OCI-LY7 (cell line): Measurements from ENCODE around the gene BMPR1B. TPM values are rescaled to one million over a fixed set of nuclear protein-coding genes. Genes with fewer than 3 reads are reported as not detected.

Experiments
- BruUV-seq: library from RNA; stranded (reverse); fragments of 400-500 nt; replicated peaks from 2 replicates; lab custom pipeline; 2021; lab: Mats Ljungman, UMichigan
- CTCF ChIA-PET: fragments of 300-600 bp; sonication (Branson Sonifier 250); formaldehyde crosslinking; loops from one replicate; lab custom pipeline; 2022; ENCODE audit warnings: antibody characterized with exemption; ENCODE audit not compliant: unreplicated experiment; lab: Charles Lee
- POLR2A ChIA-PET: fragments of 300-600 bp; sonication (Branson Sonifier 250); formaldehyde crosslinking; loops from one replicate; lab custom pipeline; 2022; ENCODE audit warnings: antibody characterized with exemption; lab: Charles Lee
- DNase-seq: peaks from one replicate; pipeline ENCODE4 v3.0.0-alpha.2; 2015; ENCODE audit warnings: low spot score
- H2AFZ ChIP-seq: fragments of 200-600 bp; sonication (generic), shearing (Covaris generic); 2 replicates; pipeline ENCODE4 v1.6.1; 2014; ENCODE audit warnings: mild to moderate bottlenecking, antibody characterized with exemption, low read length, moderate library complexity
- H3K27ac ChIP-seq: fragments of 200-600 bp; sonication (generic); 2 replicates; pipeline ENCODE4 v1.5.1; 2014; ENCODE audit warnings: mixed run types, low read depth, mild to moderate bottlenecking, moderate library complexity, low read length, inconsistent platforms; ENCODE audit not compliant: poor library complexity, severe bottlenecking
- H3K36me3 ChIP-seq: fragments of 200-600 bp; sonication (generic); 2 replicates; pipeline ENCODE4 v1.6.1; 2014; ENCODE audit warnings: mild to moderate bottlenecking, antibody characterized with exemption, low read length, moderate library complexity, mixed read lengths; ENCODE audit not compliant: insufficient read depth
- H3K4me1 ChIP-seq: fragments of 200-600 bp; sonication (generic); 2 replicates; pipeline ENCODE4 v1.5.1; 2014; ENCODE audit warnings: mild to moderate bottlenecking, low read length; ENCODE audit not compliant: insufficient read depth, poor library complexity, severe bottlenecking
- H3K4me2 ChIP-seq: fragments of 200-600 bp; sonication (generic); 2 replicates; pipeline ENCODE4 v1.6.1; 2014; ENCODE audit warnings: mild to moderate bottlenecking, low read length
- H3K4me3 ChIP-seq: fragments of 200-600 bp; sonication (generic); 2 replicates; pipeline ENCODE4 v1.5.1; 2014; ENCODE audit warnings: mild to moderate bottlenecking, low read depth, low read length; ENCODE audit not compliant: poor library complexity, severe bottlenecking
- H3K79me2 ChIP-seq: fragments of 200-600 bp; sonication (generic); 2 replicates; pipeline ENCODE4 v1.6.1; 2016; ENCODE audit warnings: low read depth, mild to moderate bottlenecking, low read length, moderate library complexity, mixed read lengths; ENCODE audit not compliant: insufficient read depth
- H3K9me2 ChIP-seq: fragments of 200-600 bp; sonication (generic); 2 replicates; pipeline ENCODE4 v1.6.1; 2016; ENCODE audit warnings: mild to moderate bottlenecking, low read length, mixed read lengths; ENCODE audit not compliant: insufficient read depth
- H3K9me3 ChIP-seq: fragments of 200-600 bp; sonication (generic); 2 replicates; pipeline ENCODE4 v1.6.1; 2014; ENCODE audit warnings: mild to moderate bottlenecking, mixed run types, low read length, mixed read lengths
- H4K20me1 ChIP-seq: fragments of 200-600 bp; sonication (generic); 2 replicates; pipeline ENCODE4 v1.6.1; 2014; ENCODE audit warnings: mild to moderate bottlenecking, antibody characterized with exemption, low read length, moderate library complexity, mixed read lengths; ENCODE audit not compliant: insufficient read depth
- EZH2phosphoT487 ChIP-seq: fragments of 200-600 bp; sonication (generic); IDR thresholded peaks from 2 replicates; pipeline ENCODE4 v1.6.1; 2018; ENCODE audit warnings: low read depth, borderline replicate concordance, mild to moderate bottlenecking, mixed run types, antibody characterized with exemption, low read length, moderate library complexity, mixed read lengths
- intact Hi-C: fragments of 100-400 bp; cut with micrococcal nuclease; formaldehyde crosslinking; loops from one replicate; pipeline ENCODE4 v1.10.0; 2022; ENCODE audit not compliant: unreplicated experiment
- total RNA-seq, 2 experiments: library from RNA; depleted of rRNA in 1 of 2; stranded (reverse); fragments of >200 nt in 1 of 2; shearing (Covaris generic) in 1 of 2; gene quantifications; 2 replicates each; pipeline ENCODE4 v1.2.3, GENCODE V29; 2014 to 2022
- TF ChIP-seq, protein P1 (sequence below): fragments of 200-600 bp; sonication (generic); conservative IDR thresholded peaks from 2 replicates; pipeline ENCODE4 v1.5.1; 2014; ENCODE audit warnings: mild to moderate bottlenecking, antibody characterized with exemption, low read length, moderate library complexity, mixed read lengths

BMPR1B gene
- total RNA-seq, 2 experiments from 2014 or later: not detected

DNA sequence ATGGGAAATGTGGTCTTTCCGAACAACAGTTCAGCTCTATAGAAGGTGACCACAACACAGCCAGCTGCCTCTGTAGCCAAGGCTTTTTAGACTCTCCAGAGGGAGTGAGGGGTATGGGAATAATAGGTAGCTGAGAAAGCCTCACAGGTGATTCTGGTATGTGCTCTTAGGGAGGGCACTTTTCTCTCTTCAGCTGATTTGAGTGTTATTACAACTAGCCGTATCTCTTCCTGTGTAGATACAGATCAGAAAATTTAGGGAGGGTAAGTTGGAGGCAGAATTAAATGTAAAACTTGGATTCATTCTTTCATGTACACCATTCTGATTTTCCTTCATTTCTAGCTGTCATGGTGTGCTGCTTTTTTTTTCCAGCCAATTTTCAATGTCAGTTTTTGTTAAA, 154.9 kb downstream of the BMPR1B start:
- H3K4me3 ChIP-seq: no peak overlapping the region
- H4K20me1 ChIP-seq: no peaks in the 10 kb centered on the region
- ChIA-PET CTCF (no interaction called here), POLR2A (interaction anchor here (0.6 kb wide), 2 partner anchors 122 to 1803 kb away, joined by 3 to 4 read pairs; no protein-coding TSS in a partner anchor)
- H3K27ac ChIP-seq: no peak overlapping the region
- DNase-seq: no peak
- no peak for TF ChIP-seq EZH2phosphoT487
- TF ChIP-seq, protein P1, sequence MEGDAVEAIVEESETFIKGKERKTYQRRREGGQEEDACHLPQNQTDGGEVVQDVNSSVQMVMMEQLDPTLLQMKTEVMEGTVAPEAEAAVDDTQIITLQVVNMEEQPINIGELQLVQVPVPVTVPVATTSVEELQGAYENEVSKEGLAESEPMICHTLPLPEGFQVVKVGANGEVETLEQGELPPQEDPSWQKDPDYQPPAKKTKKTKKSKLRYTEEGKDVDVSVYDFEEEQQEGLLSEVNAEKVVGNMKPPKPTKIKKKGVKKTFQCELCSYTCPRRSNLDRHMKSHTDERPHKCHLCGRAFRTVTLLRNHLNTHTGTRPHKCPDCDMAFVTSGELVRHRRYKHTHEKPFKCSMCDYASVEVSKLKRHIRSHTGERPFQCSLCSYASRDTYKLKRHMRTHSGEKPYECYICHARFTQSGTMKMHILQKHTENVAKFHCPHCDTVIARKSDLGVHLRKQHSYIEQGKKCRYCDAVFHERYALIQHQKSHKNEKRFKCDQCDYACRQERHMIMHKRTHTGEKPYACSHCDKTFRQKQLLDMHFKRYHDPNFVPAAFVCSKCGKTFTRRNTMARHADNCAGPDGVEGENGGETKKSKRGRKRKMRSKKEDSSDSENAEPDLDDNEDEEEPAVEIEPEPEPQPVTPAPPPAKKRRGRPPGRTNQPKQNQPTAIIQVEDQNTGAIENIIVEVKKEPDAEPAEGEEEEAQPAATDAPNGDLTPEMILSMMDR: no peak
- H3K9me3 ChIP-seq: no peaks in the 10 kb centered on the region
- intact Hi-C loops: no loop called here
- no peaks in the 10 kb centered on the region for H3K79me2 ChIP-seq
- no peaks in the 10 kb centered on the region for H3K4me1 ChIP-seq
- no peaks in the 10 kb centered on the region for H3K36me3 ChIP-seq
- H3K9me2 ChIP-seq: no peaks in the 10 kb centered on the region
- no peak overlapping the region for H2AFZ ChIP-seq
- BruUV-seq: no TSS peak
- H3K4me2 ChIP-seq: no peak overlapping the region

GRCh38 chr4:94913316-94913715, 155.6 kb downstream of the BMPR1B start:
- no peak overlapping the region for H3K27ac ChIP-seq
- intact Hi-C loops: no loop called here
- no peak overlapping the region for H3K4me3 ChIP-seq
- H3K9me3 ChIP-seq: no peaks in the 10 kb centered on the region
- CTCF ChIA-PET: no interaction called here
- H3K36me3 ChIP-seq: no peaks in the 10 kb centered on the region
- H4K20me1 ChIP-seq: no peaks in the 10 kb centered on the region
- H3K4me1 ChIP-seq: no peaks in the 10 kb centered on the region
- no peak overlapping the region for H3K4me2 ChIP-seq
- no peaks in the 10 kb centered on the region for H3K79me2 ChIP-seq
- no TSS peak for BruUV-seq
- DNase-seq: no peak
- H2AFZ ChIP-seq: no peak overlapping the region
- no peak for TF ChIP-seq EZH2phosphoT487
- TF ChIP-seq, protein P1: no peak
- POLR2A ChIA-PET: no interaction called here
- H3K9me2 ChIP-seq: no peaks in the 10 kb centered on the region

GRCh38 chr4:94917146-94917545, 159.4 kb downstream of the BMPR1B start:
- POLR2A ChIA-PET: no interaction called here
- DNase-seq: no peak
- Histone ChIP-seq H3K4me1 (no peaks in the 10 kb centered on the region), H3K27ac (no peak overlapping the region), H2AFZ (no peak overlapping the region), H3K9me3 (no peaks in the 10 kb centered on the region), H3K9me2 (no peaks in the 10 kb centered on the region), H3K4me2 (no peak overlapping the region), H3K79me2 (no peaks in the 10 kb centered on the region), H4K20me1 (no peaks in the 10 kb centered on the region), H3K4me3 (no peak overlapping the region), H3K36me3 (no peaks in the 10 kb centered on the region)
- BruUV-seq: no TSS peak
- TF ChIP-seq, protein P1: no peak
- TF ChIP-seq EZH2phosphoT487: no peak
- intact Hi-C loops: no loop called here
- CTCF ChIA-PET: no interaction called here
